VCaP (cell line): ENCODE measurements around the gene LBX2.

ENCODE experiments used
- H3K27ac ChIP-seq: fragments of 450-650 bp; 2 replicates; pipeline ENCODE4 v1.5.1; 2017
- TF ChIP-seq, protein P1 (sequence below): fragments of 450-650 bp; conservative IDR thresholded peaks from 2 replicates; pipeline ENCODE4 v1.5.1; 2017; ENCODE audit warnings: mild to moderate bottlenecking, moderate library complexity

LBX2 gene

GRCh38 chr2:74513605-74514367 is 14.4 kb upstream of the LBX2 start:
- TF ChIP-seq, protein P1, sequence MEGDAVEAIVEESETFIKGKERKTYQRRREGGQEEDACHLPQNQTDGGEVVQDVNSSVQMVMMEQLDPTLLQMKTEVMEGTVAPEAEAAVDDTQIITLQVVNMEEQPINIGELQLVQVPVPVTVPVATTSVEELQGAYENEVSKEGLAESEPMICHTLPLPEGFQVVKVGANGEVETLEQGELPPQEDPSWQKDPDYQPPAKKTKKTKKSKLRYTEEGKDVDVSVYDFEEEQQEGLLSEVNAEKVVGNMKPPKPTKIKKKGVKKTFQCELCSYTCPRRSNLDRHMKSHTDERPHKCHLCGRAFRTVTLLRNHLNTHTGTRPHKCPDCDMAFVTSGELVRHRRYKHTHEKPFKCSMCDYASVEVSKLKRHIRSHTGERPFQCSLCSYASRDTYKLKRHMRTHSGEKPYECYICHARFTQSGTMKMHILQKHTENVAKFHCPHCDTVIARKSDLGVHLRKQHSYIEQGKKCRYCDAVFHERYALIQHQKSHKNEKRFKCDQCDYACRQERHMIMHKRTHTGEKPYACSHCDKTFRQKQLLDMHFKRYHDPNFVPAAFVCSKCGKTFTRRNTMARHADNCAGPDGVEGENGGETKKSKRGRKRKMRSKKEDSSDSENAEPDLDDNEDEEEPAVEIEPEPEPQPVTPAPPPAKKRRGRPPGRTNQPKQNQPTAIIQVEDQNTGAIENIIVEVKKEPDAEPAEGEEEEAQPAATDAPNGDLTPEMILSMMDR, result no peak
- no peak overlapping the region for H3K27ac ChIP-seq

DNA sequence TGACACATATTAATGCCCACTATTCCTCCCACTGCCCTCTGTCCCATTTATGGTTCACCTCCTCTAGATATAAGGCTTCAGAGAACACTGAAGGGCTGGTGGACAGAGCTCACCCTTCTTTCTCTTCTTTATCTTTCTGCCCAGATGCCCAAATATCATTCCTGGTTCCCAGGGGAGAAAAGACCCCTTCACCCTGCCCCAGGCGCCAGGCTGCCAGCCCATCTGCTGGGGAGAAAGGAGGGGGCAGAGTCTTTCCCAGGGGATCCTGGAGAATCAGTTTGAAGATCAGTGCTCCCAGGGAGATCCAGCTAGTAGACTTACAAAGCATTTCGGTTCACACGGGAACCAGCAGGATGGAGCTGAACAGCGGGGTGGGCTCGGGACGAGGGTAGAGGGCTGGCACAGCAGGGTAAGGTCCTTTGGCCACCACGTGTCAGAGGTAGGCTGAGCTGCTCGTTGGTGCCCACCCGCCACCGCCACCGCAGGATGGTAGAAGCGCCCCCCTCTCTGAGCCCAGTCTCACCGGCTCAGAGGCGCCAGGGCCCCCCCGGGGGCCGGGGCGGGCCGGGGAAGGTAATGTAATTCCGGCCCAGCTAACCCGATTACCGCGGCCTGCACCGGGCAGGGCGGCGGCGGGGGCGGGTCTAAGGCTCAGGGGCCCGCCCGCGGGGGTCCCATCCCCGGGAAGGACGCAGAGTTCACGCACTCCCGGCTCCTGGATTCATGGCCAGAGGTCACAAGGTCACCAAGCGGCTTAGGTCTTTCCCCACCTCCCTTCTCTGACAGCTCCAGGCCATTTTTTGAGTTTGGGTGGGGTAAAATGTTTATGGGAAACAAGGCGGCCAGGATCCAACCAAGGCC is 13.6 kb upstream of the LBX2 start:
- H3K27ac ChIP-seq, result no peak overlapping the region
- TF ChIP-seq, protein P1, result no peak

DNA sequence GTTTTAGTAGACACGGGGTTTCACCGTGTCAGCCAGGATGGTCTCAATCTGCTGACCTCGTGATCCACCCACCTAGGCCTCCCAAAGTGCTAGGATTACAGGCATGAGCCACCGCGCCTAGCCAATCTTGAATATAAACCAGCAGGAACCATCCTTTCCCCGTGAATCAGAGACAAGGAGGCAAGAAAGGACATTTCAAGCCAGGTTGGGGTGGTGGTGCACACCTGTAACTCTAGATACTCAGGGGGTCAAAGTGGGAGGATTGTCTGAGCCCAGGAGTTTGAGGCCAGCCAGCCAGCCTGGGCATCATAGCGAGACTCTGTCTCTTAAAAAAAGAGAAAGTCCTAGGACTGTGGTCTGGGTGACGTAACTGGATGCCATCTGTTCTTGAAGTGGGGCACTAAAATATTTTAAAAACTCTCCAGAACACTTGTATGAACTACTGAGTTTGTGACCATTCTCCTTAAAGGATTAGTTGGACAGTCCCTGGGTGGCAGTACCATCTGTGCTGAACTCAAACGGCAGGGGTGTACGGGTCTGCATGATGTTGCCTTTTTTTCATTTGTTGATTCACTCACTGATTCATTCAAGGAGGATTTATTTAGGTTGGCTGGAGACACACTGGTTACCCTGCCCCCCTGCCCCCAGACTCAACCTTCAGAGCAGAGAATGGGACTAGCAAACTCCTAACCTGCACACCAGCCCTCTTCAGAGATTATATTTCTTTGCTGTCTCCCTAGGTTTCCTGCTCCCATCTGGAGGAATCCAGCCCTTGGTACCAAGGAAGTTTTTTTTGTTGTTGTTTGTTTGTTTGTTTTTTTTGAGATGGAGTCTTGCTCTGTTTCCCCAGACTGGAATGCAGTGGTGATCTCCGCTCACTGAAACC is 11.9 kb upstream of the LBX2 start:
- H3K27ac ChIP-seq, result no peak overlapping the region
- TF ChIP-seq, protein P1, result no peak

DNA sequence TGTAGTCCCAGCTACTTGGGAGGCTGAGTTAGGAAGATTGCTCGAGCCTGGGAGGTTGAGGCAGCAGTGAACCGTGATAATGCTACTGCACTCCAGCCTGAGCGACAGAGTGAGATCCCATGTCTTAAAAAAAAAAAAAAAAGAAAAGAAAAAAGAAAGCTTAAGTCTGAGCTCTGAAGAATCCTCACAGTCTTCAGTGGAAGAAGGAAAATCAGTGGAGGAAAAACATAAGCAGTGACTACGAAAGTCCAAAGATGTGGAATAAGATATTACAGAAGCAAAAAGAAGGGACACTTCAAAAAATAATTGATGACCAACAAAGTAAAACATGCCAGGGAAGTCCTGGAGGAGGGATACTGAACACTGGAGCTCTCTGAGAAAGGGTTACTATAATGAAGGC is 10.9 kb upstream of the LBX2 start:
- TF ChIP-seq, protein P1, result no peak
- H3K27ac ChIP-seq, result no peak overlapping the region

GRCh38 chr2:74507926-74508520 is 8.6 kb upstream of the LBX2 start:
- TF ChIP-seq, protein P1, result no peak
- peak overlapping the region; percentile 98 for H3K27ac ChIP-seq

DNA sequence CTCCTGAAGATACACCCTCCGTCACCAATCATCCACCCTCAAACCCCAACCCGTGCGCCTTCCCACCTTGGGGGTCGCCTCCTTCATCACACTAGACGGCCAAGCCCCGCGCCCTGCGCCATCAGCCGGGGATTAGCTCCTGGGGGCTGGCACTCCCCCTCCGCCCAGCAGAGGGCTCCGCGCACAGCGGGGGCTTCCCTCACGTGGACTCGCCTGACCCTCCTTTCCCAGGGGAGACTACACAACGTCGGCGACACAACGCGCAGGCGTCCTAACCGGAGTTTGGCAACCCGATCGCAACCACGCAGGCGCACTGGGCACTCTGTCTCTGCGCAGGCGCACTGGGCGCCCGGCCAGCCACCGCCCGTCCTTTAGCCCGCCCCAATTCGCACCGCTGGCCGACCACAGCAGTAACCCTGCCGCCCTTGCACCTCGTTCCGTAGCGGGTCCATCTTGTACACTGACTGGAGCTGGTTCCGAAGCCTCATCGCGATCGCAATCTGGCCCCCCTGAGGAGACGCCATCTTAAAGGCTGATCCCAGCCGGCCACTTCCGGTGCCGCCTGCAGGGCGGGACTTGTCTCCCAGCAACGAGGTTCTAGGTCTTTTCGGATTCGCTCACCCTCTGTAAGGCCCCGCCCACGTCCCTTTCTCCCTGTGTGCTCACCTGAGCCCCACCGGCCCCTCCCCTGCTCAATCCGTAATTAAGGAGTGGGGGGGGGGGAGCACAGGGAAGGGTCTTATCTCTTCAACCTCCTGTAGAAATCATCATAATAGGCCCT is 7.9 kb upstream of the LBX2 start, which contains the start of gene PCGF1:
TSS of gene PCGF1 (minus strand) at position 551 of the 781 bp plus-strand sequence. CDS start at position 524, 27 bp downstream.
- TF ChIP-seq, protein P1, result peak; percentile 53
- H3K27ac ChIP-seq, result peak within 1 kb of the TSS; percentile 98
